ENCODE measurements around the gene NF2. TPM values are rescaled to one million over a fixed set of nuclear protein-coding genes. Genes with fewer than 3 reads are reported as not detected.

The NF2 gene
- total and polyA plus RNA-seq, 2 of the 8 experiments (the other 6 are each of a cell fraction or from before 2014, with no cell fraction given): 17.6 to 53.6 TPM

DNA sequence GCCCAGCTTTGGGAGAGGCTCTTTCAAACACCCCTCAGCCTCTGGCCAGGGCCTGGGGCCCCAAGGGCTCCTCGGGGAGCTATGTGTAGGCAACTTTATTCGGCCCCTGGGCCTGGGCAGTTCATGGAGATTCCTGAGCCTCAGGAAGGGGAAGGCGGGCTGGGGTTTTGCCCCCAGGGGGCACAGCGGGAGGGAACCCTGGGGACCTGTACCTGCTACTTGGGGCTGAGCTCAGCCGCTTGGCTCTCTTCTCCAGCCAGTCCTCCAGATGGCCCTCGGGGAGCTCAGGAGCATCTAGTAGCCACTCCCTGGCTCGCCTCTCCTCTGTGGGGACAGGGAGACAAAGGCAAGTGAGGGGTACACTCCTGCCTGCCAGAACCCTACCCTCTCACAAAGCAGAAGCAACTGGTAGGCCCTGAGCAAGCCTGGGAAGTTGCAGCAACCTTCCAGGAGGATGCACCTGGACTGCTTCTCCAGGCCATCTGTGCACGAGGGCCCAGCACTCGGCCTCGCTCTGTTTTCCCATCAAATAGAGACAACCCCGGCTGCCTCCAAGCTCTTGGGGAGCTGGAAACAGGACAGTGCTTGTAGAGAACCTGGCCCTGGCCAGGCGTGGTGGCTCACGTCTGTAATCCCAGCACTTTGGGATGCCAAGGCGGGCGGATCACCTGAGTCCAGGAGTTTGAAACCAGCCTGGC lies 134.8 kb downstream of the NF2 start:
- Histone ChIP-seq H2BK15ac (ENCODE audit: low read length) (no peak overlapping the region), H3K14ac (ENCODE audit: insufficient read length) (no peak overlapping the region), H4K20me1 (replicated peaks in 1 of 2; ENCODE audit: control insufficient read depth in 1 of 2, insufficient read depth in 2 of 2, low read length in 2 of 2) (no peaks in the 10 kb centered on the region), H3K36me3 (ENCODE audit: control insufficient read depth in 2 of 4, insufficient read depth in 4 of 4, low read length in 3 of 4) (no peaks in the 10 kb centered on the region), H3K4me3 (ENCODE audit: extremely low read depth in 1 of 4, insufficient read depth in 2 of 4, low read depth in 3 of 4, low read length in 4 of 4) (no peak overlapping the region), H3K27ac (ENCODE audit: low read depth, low read length) (no peak overlapping the region), H4K91ac (replicated peaks; ENCODE audit: insufficient read length, low read length) (no peak overlapping the region), H3K23me2 (ENCODE audit: low read depth, low read length) (no peaks in the 10 kb centered on the region), H3K23ac (ENCODE audit: insufficient read length) (no peak overlapping the region), H3K4ac (replicated peaks; ENCODE audit: insufficient read length, low read depth, low read length) (no peak overlapping the region), H2BK12ac (ENCODE audit: low read depth, low read length) (no peak overlapping the region), H3K4me1 (replicated peaks in 1 of 4; ENCODE audit: control insufficient read depth in 3 of 4, insufficient read depth in 4 of 4, low read length in 3 of 4) (peaks cover 0 to 12% (median 7%) of the 10 kb centered on the region in 4 experiments; a peak in 6 of 7 replicates), H2AFZ (ENCODE audit: low read length) (no peak overlapping the region), H3K56ac (replicated peaks; ENCODE audit: insufficient read length, low read depth, low read length) (no peak overlapping the region), H4K8ac (ENCODE audit: extremely low read depth, insufficient read depth, low read length) (no peak overlapping the region; the same call in 1 of the 2 replicates), H3K79me1 (ENCODE audit: low read depth, low read length) (no peaks in the 10 kb centered on the region; the same call in 1 of the 2 replicates), H3K79me2 (ENCODE audit: control insufficient read depth in 1 of 2, insufficient read depth in 2 of 2, low read length in 2 of 2) (no peaks in the 10 kb centered on the region), H3K9ac (replicated peaks in 1 of 4; ENCODE audit: extremely low read depth in 1 of 4, low read depth in 3 of 4, low read length in 3 of 4) (no peak overlapping the region), H3K18ac (ENCODE audit: extremely low read depth, low read length) (no peak overlapping the region), H3K9me3 (ENCODE audit: insufficient read depth in 2 of 2, low read depth in 1 of 2, low read length in 1 of 2) (no peaks in the 10 kb centered on the region), H3K27me3 (replicated peaks in 1 of 4; ENCODE audit: control insufficient read depth in 3 of 4, extremely low read depth in 1 of 4, insufficient read depth in 3 of 4, low read length in 3 of 4) (no peaks in the 10 kb centered on the region), H2BK120ac (replicated peaks; ENCODE audit: low read depth, low read length) (no peak overlapping the region), H2BK20ac (ENCODE audit: low read length) (no peak overlapping the region), H2AK5ac (ENCODE audit: low read depth, low read length) (no peak overlapping the region), H2BK5ac (ENCODE audit: low read depth, low read length) (no peak overlapping the region), H3K4me2 (ENCODE audit: insufficient read depth in 1 of 2, low read depth in 2 of 2, low read length in 2 of 2) (no peak overlapping the region), H4K5ac (ENCODE audit: insufficient read length, low read depth, low read length) (no peak overlapping the region)
- CTCF ChIA-PET (ENCODE audit: partially characterized antibody): interaction anchor here (0.5 to 2.0 kb wide), 10 partner anchors 15 to 294 kb away, joined by 3 to 6 read pairs (median 4); no protein-coding TSS in a partner anchor
- POLR2A ChIA-PET (ENCODE audit: partially characterized antibody): interaction anchor here (0.9 to 1.8 kb wide), 3 partner anchors 9 to 30 kb away, joined by 3 to 5 read pairs (median 4); no protein-coding TSS in a partner anchor
- DNase-seq (ENCODE audit: low read depth in 1 of 2, low spot score in 2 of 2) (no peak), FAIRE-seq (no peak)
- WGBS, 2 experiments (ENCODE audit: extremely low coverage in 1 of 2, insufficient coverage in 1 of 2, insufficient read length in 1 of 2, insufficient replicate concordance in 2 of 2, low coverage in 1 of 2, low lambda C conversion rate in 2 of 2, missing lambda C conversion rate in 1 of 2): 94% methylated on average over 15 of the region's 15 CpGs; no CpG with 5 or more reads in 1 of the 2 experiments
- TF ChIP-seq HDAC6 (IDR thresholded peaks at IDR 0.05; ENCODE audit: low read depth, low read length): no peak
- TF ChIP-seq GTF2F1 (IDR thresholded peaks at IDR 0.05; ENCODE audit: borderline replicate concordance, low read depth, low read length): no peak
- TF ChIP-seq POU5F1 (IDR thresholded peaks at IDR 0.05; ENCODE audit: low read depth, low read length): no peak
- TF ChIP-seq KDM1A (IDR thresholded peaks at IDR 0.05; ENCODE audit: borderline replicate concordance, low read length): no peak
- no peak for TF ChIP-seq MAFK (IDR thresholded peaks at IDR 0.05; ENCODE audit: low read depth, low read length)
- TF ChIP-seq RAD21 (IDR thresholded peaks at IDR 0.05 in 1 of 2, conservative IDR thresholded peaks at IDR 0.05 in 1 of 2; ENCODE audit: low read depth in 2 of 2, low read length in 2 of 2): no peak
- TF ChIP-seq SIN3A (conservative IDR thresholded peaks at IDR 0.05 in 1 of 2, IDR thresholded peaks at IDR 0.05 in 1 of 2; ENCODE audit: low read depth in 1 of 2, low read length in 2 of 2): no peak
- no peak for TF ChIP-seq NANOG (IDR thresholded peaks at IDR 0.05; ENCODE audit: insufficient read depth, low read depth, low read length, poor library complexity, severe bottlenecking)
- TF ChIP-seq KDM4A (IDR thresholded peaks at IDR 0.05; ENCODE audit: low read depth, low read length, severe bottlenecking): no peak
- TF ChIP-seq CHD2 (IDR thresholded peaks at IDR 0.05; ENCODE audit: low read length): no peak
- TF ChIP-seq, protein P1, sequence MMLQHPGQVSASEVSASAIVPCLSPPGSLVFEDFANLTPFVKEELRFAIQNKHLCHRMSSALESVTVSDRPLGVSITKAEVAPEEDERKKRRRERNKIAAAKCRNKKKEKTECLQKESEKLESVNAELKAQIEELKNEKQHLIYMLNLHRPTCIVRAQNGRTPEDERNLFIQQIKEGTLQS (IDR thresholded peaks at IDR 0.05; ENCODE audit: insufficient read depth, low read depth, low read length): no peak
- no peak for TF ChIP-seq CREB1 (IDR thresholded peaks at IDR 0.05)
